KG1 (cell line): Measurements from ENCODE around the gene ADRM1.

Source experiments
- DNase-seq: peaks from one replicate; lab custom pipeline; 2025; lab: John Stamatoyannopoulos, UW

The ADRM1 gene

DNA sequence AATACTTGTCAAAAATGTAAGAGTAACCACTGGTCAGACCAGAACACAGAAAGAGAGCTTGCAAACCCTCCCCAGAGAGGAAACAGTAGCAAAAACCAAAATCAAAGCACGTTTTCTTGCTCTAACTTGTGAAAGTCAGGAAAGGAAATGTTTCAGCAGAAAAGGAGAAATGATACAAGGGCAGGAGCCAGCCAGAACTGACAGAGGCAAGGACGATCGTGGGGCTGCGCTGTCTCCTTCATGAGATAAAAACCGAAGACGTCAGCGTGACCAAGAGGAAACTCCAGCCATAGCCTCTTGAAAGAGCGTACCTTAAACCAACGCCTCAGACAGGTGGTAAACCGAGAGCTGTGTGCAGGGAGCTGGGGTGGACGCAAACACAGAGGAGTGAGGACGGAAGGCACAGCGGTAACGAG, 36.9 kb downstream of the ADRM1 start:
- DNase-seq, result no peak

DNA sequence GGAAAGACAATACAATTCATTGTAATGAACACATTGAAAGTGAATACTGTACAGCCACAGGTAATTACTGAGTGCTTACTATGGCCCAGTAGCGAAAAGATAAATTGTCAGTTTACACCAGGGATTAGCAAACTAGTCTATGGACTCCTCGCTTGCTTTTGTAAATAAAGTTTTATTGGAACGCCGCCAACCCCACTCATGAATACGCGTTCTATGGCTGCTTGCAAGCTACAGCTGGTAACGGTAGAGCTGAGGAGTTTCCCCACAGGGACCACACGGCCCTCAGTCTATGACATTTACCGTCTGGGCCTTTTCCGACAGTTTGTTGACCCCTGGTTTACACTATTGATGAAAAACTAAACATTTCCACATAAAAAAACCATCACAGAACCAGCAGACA, 40.1 kb downstream of the ADRM1 start:
- DNase-seq, result no peak

DNA sequence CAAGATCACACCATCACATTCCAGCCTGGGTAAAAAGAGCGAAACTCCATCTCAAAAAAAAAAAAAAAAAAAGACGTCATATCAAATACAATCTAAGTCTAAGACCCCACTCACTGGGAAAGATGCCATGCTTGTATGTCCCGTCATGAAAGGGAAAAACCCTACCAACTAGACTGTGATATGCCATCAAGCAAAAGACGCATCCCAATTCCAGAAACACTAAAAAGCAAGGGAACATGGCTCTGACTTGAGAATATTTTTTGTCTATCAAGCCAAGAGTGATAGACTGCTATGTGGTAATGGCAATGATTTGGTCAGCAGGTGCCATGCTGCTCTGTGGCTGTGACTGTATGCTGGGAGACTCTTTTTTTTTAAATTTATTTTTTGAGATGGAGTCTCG, 41.3 kb downstream of the ADRM1 start:
- DNase-seq, result no peak

- no peak for DNase-seq
These were observed 42.0 kb downstream of the ADRM1 start for GRCh38 chr20:62344782-62345181.

DNA sequence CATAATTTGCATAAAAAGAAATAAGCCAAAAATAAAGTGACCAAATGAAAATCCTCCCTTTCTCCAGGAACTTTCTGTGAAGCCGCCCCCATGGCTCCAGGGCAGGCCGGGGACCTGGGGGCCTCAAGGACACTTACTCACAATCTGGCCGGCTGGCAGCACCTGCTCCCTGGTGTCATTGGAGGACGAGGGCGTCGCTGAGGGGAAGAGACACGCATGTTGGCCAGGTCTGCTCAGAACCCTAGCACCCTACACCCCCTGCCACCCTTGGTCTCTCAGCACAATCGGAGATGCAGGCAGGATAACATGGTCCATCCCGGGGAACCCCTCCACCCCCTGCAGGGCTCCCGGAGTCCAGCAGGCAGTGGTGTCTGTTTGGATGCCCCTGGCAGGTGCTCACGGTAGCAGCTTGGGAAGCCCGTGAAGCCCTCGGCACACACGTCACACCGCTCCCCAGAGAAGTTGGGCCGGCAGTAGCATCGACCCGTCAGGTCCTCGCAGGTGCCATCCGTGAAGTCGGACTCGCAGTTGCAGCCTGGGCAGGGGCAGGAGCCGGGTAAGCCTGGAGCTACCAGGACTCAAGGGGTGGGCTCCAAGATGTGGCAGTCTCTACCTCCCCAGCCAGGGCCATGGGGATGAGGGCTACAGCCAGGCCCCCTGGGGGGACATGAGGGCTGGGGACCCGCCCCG, 43.0 kb downstream of the ADRM1 start:
- no peak for DNase-seq

DNA sequence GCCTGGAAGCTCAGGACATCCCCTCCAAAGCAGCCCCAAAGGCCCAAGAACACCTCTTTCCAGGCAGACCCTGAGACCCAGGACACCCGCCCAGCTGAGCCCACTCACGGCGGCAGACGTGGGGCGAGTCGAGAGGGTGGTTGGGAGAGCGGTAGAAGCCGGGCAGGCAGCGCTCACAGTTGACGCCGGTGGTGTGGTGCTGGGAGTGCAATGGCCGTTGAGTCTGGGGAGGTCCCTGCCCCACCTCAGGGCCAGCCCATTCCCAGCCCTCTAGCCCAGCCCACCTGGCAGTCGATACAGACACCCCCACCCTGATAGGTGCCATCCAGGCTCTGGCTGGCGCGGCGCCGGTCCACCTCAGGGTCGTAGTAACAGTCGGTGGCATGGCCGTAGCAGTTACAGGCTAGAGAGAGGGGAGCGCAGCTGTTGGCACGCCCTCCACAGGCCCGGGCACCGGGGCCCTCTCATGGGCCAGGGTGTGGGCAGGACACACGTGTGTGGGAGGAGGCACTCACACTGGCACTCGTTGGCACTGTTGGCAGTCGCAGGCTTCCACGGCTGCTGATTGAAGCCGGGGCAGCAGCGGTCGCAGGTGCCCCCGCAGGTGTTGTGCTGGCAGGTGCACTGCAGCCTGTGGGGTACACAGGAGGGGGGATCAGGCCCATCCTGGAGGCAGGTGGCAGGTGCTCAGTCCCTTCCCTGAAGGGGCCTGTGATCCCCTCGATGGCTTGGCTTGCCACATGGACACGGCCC, 43.8 kb downstream of the ADRM1 start:
- no peak for DNase-seq

- DNase-seq, result no peak
These were observed 44.3 kb downstream of the ADRM1 start for GRCh38 chr20:62347151-62347404.

- DNase-seq, result no peak
These were observed 44.6 kb downstream of the ADRM1 start for GRCh38 chr20:62347445-62347844.

DNA sequence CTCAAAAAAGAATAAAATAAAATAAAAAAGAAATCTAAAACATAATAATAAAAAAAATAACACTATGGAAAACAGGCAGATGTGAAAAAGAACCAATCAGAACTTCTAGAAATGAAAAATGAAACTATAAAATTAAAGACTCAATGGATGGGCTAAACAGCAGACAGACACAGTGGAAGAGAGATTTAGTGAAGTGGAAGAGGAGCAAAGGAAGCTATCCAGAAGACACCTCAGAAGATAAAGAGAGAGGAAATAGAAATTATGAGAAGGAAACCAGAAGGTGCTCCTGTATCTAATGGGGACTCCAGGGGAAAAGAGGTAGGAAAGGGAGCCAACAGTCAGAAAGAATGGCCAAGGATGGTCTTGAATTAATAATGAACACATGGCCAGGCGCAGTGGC, 45.8 kb downstream of the ADRM1 start:
- DNase-seq, result no peak

- DNase-seq, result no peak
These were observed 46.8 kb downstream of the ADRM1 start for GRCh38 chr20:62349556-62350097.

DNA sequence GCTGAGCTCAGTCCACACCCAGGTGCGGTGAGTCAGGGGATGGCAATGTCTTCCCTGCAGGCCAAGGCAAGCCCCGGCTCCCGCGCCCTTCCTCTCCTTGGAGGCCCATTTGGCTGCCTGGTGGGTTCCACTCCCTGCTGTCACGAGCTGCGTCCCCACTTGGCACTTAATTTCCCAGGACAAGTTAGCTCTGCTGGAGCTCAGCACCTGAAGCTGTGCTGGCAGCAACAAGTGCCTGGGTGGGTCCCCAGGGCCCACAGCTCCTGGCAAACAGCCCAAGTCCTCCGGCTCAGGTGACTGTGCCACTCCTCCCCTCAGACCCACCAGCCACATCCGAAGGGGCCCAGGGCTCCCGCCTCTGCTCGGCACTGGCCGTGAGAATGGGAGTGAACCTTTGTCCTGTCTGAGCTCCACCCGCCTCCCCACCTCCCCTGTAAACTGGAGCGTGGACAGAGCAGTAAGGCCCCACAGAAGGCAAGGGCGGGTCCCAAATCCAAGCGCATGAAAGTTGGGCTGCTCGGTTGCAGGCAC, 47.4 kb downstream of the ADRM1 start:
- DNase-seq, result no peak

DNA sequence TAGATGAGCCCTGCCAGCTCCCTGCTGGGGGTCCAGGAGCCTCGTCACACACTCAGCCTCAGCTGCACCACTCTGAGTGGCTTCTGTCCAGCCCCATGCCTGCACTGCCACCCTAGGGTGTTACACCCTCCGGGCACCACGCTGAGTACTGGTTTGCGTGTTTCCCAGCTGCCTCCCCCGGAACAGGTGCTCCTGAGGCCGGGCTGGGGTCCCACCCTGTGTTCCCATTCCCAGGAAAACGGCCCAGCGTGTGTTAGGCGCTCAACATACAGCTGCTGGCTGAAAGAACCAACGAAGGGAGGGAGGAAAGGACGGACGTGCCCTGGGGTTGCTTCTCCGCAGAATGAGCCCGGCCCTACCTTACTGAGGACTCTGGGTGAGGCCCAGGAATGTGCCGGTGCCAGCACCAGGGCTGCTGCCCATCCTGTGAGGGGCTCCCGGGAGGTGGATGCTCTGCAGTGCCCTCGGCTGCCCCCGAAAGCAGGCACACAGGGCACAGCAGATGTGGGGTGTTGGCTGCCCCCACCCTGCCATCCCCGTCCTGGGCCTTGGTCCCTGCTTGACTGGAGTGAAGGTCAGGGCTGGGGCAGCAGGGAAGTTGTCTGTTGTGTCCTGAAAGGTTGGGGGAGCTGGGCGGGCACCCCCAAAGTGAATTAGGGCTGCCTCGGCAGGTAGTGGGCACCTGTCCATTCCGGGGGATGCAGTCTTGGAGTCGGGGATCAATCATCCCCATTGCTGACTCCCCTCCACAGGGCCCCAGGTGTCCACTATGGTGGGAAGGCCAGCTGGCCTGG, 48.0 kb downstream of the ADRM1 start:
- no peak for DNase-seq

GRCh38 chr20:62351469-62352401, 48.9 kb downstream of the ADRM1 start:
- no peak for DNase-seq

DNA sequence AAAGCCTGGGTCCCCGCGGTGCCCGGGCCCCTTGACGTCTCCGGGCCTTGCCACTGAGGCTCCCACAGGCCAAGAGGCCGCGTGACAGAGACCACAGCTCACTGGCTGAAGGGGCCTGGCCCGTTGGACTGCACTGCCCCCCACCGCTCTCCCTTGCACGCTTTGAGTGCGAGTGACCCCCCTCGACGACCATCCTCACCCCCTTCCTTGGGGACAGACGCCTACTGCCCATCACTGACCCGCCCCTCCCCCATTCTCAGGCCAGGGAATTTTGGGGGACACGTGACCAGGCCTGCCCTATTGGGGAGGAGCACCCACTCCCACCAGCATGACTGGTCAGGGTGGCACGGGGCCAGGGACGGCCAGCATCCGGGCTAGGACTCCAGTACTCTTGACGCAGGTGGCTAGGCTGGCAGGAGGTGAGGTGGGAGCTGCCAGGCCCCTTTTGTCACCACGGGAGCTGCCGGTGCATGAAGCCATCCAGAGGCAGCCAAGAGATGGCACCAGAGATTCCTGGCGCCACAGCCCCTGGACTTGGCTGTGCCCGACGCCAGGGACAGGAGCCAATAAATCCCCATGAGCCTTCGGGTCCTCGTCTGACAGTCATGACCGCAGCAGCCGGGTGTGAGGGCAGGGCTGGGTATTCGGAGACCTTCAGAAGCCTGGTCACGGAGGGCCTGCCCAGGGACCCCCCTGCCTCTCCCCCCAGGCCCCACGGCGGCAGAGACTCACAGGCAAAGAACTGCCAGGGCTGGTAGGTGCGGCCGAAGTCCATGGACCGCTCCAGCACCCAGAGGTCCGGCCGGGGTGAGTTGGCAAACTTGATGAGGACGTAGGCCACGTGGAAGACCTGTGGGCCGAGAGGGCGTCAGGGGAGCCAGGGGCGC, 49.8 kb downstream of the ADRM1 start:
- no peak for DNase-seq

DNA sequence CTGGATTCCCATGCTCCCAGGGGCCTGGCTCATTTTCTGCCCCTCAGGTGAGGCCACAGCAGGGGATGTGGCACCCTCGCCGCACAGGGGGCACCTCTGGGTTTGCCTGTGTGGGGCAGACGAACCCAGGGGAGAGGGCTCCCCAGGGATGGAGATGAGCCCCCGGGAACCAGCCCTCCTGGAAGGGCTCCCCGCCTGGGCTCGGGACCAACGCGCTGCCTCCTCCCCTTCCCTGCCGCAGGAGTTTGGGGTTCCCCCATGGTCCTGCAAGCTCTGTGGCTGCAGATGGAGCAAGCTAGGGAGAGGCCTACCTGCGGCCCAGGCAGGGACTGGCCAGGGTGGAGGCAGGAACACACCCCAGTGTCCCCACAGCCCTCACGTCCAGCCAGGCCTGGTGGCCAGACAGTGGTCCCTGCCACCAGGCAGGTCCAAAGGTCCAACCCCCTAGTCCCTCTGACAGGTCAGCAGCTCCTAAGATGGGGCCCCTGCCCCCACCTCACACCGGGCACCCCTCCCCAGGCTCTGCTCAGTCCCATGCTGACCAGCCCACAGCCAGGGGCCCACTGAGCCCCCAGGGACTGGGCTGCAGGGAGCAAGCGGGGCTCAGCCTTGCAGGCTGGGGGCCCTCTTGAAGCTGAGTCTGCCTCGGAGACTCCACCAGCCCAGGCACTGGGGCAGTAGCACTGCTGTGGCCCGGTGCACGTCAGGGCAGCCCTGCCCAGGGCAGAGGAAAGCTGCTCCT, 50.7 kb downstream of the ADRM1 start:
- no peak for DNase-seq

DNA sequence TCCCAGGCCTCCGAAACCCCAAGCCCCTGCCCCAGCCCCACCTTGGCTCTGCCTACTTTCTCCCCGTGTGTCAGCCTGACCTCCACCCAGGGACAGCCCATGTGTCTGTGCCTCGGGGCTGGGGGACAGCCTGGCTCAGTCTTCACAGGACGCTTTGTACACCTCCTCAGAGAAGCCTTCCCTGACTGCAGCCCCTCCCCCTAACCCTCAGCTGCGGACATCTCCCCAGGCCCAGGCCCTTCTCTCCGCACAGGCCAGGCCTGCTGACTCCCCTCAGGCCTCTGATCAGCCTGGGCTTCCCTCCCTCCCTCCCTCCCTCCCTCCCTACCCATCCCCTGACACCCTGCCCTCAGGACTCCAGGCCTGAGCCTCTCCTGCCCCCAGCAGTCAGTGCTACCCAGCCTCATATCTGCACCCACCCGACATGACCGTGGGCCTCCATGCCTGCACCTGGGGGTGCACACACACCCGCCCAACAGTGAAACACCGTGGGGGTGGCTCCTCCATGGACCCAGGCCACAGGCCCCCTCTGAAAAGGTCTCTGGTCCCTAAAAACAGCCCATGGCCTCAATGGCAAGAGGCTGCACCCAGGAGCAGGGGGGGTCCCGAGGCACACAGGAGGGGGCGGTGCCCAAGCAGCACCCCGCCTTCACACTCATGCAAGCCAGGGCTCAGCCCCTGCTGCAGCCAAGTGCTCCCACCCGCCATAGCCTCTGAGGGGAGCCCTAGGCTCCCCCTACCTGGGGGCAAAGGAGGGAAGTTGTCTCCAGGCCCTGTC, 51.4 kb downstream of the ADRM1 start:
- no peak for DNase-seq

GRCh38 chr20:62354811-62355341, 52.1 kb downstream of the ADRM1 start:
- DNase-seq, result no peak

DNA sequence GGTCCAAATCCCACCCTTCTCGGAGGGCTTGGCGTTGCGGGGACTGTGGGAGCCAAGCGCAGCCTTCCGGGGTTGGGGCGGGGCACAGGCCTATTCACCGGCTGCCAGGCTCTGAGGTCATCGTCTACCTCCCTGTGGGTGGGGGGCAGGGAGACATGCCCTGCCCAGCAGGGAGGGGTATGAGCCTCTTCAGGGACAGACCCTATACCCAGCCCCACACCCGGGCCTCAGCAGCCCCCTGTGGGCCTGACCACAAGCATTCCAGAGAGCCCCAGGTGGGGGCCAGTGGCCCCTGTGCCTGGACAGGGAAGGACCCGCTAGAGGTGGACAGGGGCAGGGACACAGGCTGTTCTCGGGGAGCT, 52.7 kb downstream of the ADRM1 start:
- no peak for DNase-seq
